ENCODE data around the gene EXOC3L1.

Gene EXOC3L1

GRCh38 chr16:67190041-67190440 lies at the start of gene EXOC3L1:
TSS of gene EXOC3L1 (minus strand) at chr16:67190136. CDS start at chr16:67189676, 460 bp downstream.
- DNase-seq, result no peak

- no peak for DNase-seq
These were observed 49.0 kb upstream of the EXOC3L1 start for GRCh38 chr16:67238806-67239470.

GRCh38 chr16:67238278-67238575 lies 48.3 kb upstream of the EXOC3L1 start:
- DNase-seq, result no peak

- no peak for DNase-seq
These were observed 47.7 kb upstream of the EXOC3L1 start for GRCh38 chr16:67237396-67238277.

GRCh38 chr16:67236563-67237395 lies 46.8 kb upstream of the EXOC3L1 start:
- DNase-seq, result peak in 1 of 2 experiments; percentile 13

- DNase-seq, result no peak
These were observed 46.1 kb upstream of the EXOC3L1 start for GRCh38 chr16:67235816-67236562.

- DNase-seq, result no peak
These were observed 44.3 kb upstream of the EXOC3L1 start for GRCh38 chr16:67234180-67234597.

GRCh38 chr16:67233596-67233995 lies 43.7 kb upstream of the EXOC3L1 start:
- DNase-seq, result no peak

- no peak for DNase-seq
These were observed 41.1 kb upstream of the EXOC3L1 start for GRCh38 chr16:67230809-67231660.

GRCh38 chr16:67229906-67230808 lies 40.2 kb upstream of the EXOC3L1 start:
- no peak for DNase-seq

- DNase-seq, result no peak
These were observed 39.0 kb upstream of the EXOC3L1 start for GRCh38 chr16:67228905-67229304.

GRCh38 chr16:67228034-67228785 lies 38.3 kb upstream of the EXOC3L1 start:
- no peak for DNase-seq

GRCh38 chr16:67227567-67227921 lies 37.6 kb upstream of the EXOC3L1 start:
- no peak for DNase-seq

- peak; percentile 84 to 90 for DNase-seq
These were observed 37.0 kb upstream of the EXOC3L1 start, which contains the start of gene TMEM208 for GRCh38 chr16:67226804-67227566. TSS of gene TMEM208 (plus strand) at chr16:67227130. CDS start at chr16:67227219, 89 bp downstream.

GRCh38 chr16:67226295-67226803 lies 36.4 kb upstream of the EXOC3L1 start:
- DNase-seq, result no peak

- DNase-seq, result no peak
These were observed 34.1 kb upstream of the EXOC3L1 start for GRCh38 chr16:67223992-67224391.

GRCh38 chr16:67216612-67217490 lies 26.9 kb upstream of the EXOC3L1 start:
- DNase-seq, result no peak

- no peak for DNase-seq
These were observed 25.8 kb upstream of the EXOC3L1 start for GRCh38 chr16:67215706-67216105.
